Peyer's patch (tissue), 4 donors: ENCODE measurements around the gene YKT6. TPM values are rescaled to one million over a fixed set of nuclear protein-coding genes. Genes with fewer than 3 reads are reported as not detected.
"Not testable (repeated sequence)": the region's sequence is repeated elsewhere in the genome, so short reads cannot be mapped to it uniquely, and the experiment has no call there.

ENCODE experiments used
- DNase-seq, 3 donors: peaks; one replicate each; pipeline ENCODE4 v3.0.0-alpha.2; 2017 to 2019
- H3K27ac ChIP-seq, 4 donors: fragments of 200-600 bp; sonication (generic); one replicate each; pipeline ENCODE4 v1.5.1; 2016 to 2019
- H3K27me3 ChIP-seq, 2 donors: fragments of 200-600 bp; sonication (generic); one replicate each; pipeline ENCODE4 v1.5.1; 2019
- H3K36me3 ChIP-seq, 3 donors: fragments of 200-600 bp; sonication (generic); one replicate each; pipeline ENCODE4 v1.5.1; 2016 to 2019
- H3K4me1 ChIP-seq, 4 donors: fragments of 200-600 bp; sonication (generic); one replicate each; pipeline ENCODE4 v1.5.1; 2016 to 2019
- H3K4me3 ChIP-seq, 4 donors: fragments of 200-600 bp; sonication (generic); 1 replicate in 3 of 4; 2 replicates in 1 of 4; pipeline ENCODE4 v1.5.1; 2016 to 2019; ENCODE audit warnings: mild to moderate bottlenecking in 1 of 4
- H3K9me3 ChIP-seq, 4 donors: fragments of 200-600 bp; sonication (generic); one replicate each; pipeline ENCODE4 v1.5.1; 2016 to 2019; ENCODE audit warnings: mild to moderate bottlenecking in 1 of 4
- POLR2A ChIP-seq, 2 donors: fragments of 450-650 bp; IDR thresholded peaks; one replicate each; pipeline ENCODE4 v1.5.1; 2017; ENCODE audit warnings: antibody characterized with exemption in 2 of 2, mild to moderate bottlenecking in 2 of 2, moderate library complexity in 2 of 2
- total RNA-seq, 4 donors: library from RNA; depleted of rRNA; stranded (reverse); fragments of >200 nt; gene quantifications; one replicate each; pipeline ENCODE4 v1.1.0, GENCODE V29; 2016
- TF ChIP-seq, protein P1 (sequence below), 6 experiments: fragments of 450-650 bp in 4 of 6; fragments of 200-600 bp in 2 of 6; sonication (generic) in 1 of 6; IDR thresholded peaks; one replicate each; pipeline ENCODE4 v1.5.1; 2017 to 2019; ENCODE audit warnings: antibody characterized with exemption in 6 of 6, mild to moderate bottlenecking in 3 of 6, moderate library complexity in 1 of 6

Gene YKT6
- total RNA-seq, 4 donors from 2014 or later: 55.2 to 76.5 (median 67.0) TPM

DNA sequence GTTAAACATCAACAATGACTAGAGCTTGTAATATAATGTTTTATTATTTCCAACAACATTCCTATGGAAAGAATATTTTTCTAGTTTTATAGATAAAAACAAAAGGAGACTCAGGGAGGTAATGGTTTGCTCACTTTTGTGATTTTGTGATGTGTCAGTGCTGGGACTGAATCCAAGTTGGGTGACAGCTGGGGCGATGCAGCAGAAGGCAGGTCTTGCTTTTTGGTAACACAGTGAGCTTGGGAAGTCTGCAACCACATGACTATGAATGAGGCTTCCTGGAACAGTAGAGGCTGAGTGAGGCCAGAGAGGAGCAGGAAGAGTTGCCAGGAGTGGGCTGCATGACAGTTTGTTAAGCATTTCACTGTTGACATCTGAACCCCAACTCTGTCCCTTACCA, 4.9 kb upstream of the YKT6 start:
- TF ChIP-seq, protein P1, sequence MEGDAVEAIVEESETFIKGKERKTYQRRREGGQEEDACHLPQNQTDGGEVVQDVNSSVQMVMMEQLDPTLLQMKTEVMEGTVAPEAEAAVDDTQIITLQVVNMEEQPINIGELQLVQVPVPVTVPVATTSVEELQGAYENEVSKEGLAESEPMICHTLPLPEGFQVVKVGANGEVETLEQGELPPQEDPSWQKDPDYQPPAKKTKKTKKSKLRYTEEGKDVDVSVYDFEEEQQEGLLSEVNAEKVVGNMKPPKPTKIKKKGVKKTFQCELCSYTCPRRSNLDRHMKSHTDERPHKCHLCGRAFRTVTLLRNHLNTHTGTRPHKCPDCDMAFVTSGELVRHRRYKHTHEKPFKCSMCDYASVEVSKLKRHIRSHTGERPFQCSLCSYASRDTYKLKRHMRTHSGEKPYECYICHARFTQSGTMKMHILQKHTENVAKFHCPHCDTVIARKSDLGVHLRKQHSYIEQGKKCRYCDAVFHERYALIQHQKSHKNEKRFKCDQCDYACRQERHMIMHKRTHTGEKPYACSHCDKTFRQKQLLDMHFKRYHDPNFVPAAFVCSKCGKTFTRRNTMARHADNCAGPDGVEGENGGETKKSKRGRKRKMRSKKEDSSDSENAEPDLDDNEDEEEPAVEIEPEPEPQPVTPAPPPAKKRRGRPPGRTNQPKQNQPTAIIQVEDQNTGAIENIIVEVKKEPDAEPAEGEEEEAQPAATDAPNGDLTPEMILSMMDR (IDR thresholded peaks at IDR 0.05): no peak
- no peak for TF ChIP-seq POLR2A (IDR thresholded peaks at IDR 0.05)
- no peaks in the 10 kb centered on the region for H3K4me1 ChIP-seq
- no peak for DNase-seq

DNA sequence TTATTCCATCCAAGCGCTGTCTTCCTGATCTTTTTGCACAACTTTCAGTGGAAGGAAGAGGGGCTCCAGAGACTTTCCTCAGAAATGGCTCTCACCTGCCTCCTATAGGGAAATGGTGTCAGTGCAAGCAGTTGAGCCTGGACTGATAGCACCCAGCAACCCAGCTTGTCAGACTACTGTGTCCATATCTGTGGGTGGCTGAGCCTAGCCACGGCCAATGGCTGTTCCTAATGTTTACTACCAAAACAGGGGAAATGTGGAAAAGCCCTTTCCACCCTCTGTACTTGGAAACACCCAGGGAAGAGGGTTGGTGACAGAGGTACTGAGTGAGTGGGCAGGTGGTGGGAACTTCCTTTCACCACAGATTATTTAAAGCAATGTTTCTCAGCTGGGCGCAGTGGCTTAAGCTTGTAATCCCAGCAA, 4.3 kb upstream of the YKT6 start:
- no peak for TF ChIP-seq POLR2A (IDR thresholded peaks at IDR 0.05)
- TF ChIP-seq, protein P1 (IDR thresholded peaks at IDR 0.05): peak; percentile 36 to 51 (median 49)
- Histone ChIP-seq H3K9me3 (no peaks in the 10 kb centered on the region), H3K36me3 (no peaks in the 10 kb centered on the region), H3K4me3 (no peak overlapping the region), H3K27ac (no peak overlapping the region), H3K27me3 (no peaks in the 10 kb centered on the region), H3K4me1 (peaks cover 0 to under 1% (median 0%) of the 10 kb centered on the region in 4 donors)
- peak in 2 of 3 donors; percentile 31 to 60 for DNase-seq

More for the DNA sequence above, 4.9 kb upstream of the YKT6 start:
- H3K36me3 ChIP-seq: no peaks in the 10 kb centered on the region
- H3K27ac ChIP-seq: no peak overlapping the region
- no peaks in the 10 kb centered on the region for H3K27me3 ChIP-seq
- no peak overlapping the region for H3K4me3 ChIP-seq
- no peaks in the 10 kb centered on the region for H3K9me3 ChIP-seq

DNA sequence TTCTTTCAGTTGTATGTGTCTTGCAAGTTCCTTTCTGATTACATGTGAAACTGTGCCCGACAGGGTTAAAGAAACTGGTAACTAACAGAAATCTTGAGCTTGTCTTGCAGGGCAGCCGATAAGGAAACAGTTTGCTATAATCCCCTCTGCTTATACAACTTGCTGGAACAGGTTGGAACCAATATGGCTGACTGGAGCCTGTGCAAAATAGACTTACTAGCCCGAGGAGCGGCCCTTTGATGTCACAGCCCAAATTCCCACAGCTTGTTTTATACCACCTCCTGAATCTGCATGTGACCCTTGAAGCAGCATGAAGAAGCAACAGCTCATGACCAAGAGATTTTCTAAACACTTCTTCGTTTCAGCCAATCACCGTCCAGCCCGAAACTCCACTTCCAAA, 3.3 kb upstream of the YKT6 start:
- peaks cover 0 to 11% (median 2%) of the 10 kb centered on the region in 4 donors for H3K4me1 ChIP-seq
- H3K36me3 ChIP-seq: no peaks in the 10 kb centered on the region
- H3K27me3 ChIP-seq: no peaks in the 10 kb centered on the region
- no peak overlapping the region for H3K4me3 ChIP-seq
- no peaks in the 10 kb centered on the region for H3K9me3 ChIP-seq
- TF ChIP-seq POLR2A (IDR thresholded peaks at IDR 0.05): no peak
- TF ChIP-seq, protein P1 (IDR thresholded peaks at IDR 0.05): no peak
- DNase-seq: no peak
- H3K27ac ChIP-seq: no peak overlapping the region

DNA sequence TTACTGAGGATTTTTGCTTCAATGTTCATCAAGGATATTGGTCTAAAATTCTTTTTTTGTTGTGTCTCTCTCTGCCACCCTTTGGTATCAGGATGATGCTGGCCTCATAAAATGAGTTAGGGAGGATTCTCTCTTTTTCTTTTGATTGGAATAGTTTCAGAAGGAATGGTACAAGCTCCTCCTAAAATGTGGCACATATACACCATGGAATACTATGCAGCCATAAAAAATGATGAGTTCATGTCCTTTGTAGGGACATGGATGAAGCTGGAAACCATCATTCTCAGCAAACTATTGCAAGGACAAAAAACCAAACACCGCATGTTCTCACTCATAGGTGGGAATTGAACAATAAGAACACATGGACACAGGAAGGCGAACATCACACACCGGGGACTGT, 615 bp upstream of the YKT6 start:
- not testable (repeated sequence) for H3K9me3 ChIP-seq, DNase-seq, H3K27ac ChIP-seq, H3K27me3 ChIP-seq
- Histone ChIP-seq H3K4me1 (peaks cover 0 to 28% (median 3%) of the 10 kb centered on the region in 4 donors), H3K36me3 (peaks cover 0 to 15% (median 0%) of the 10 kb centered on the region in 3 donors), H3K4me3 (peak overlapping the region in 1 of 4 donors; percentile 75)

DNA sequence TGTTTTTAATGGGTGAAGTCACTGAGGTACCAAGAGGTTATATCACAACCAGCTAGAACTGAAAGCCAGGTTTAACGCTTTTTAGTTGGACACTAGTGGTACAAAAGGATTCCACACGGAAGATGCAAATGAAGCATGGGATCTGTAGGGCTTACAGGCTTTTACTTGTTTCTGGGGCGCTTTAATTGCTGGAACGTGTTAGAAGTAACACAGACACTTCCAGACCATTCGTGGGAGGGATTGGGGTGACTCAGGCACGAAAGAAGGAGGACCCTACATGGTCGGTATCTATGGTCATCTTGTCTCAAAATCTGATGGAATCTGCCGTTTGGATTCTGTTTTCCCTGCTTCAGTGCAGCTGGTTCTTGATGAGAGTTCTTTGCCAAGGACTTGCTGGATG, 1.0 kb downstream of the YKT6 start:
- H3K27ac ChIP-seq: no peak overlapping the region
- H3K4me3 ChIP-seq: peak overlapping the region; percentile 70 to 97 (median 80)
- H3K36me3 ChIP-seq: peaks cover 0 to 32% (median 0%) of the 10 kb centered on the region in 3 donors
- H3K4me1 ChIP-seq: peaks cover 0 to 28% (median 3%) of the 10 kb centered on the region in 4 donors
- no peak for DNase-seq
- no peaks in the 10 kb centered on the region for H3K9me3 ChIP-seq
- no peaks in the 10 kb centered on the region for H3K27me3 ChIP-seq
- TF ChIP-seq, protein P1 (IDR thresholded peaks at IDR 0.05): no peak
- no peak for TF ChIP-seq POLR2A (IDR thresholded peaks at IDR 0.05)

DNA sequence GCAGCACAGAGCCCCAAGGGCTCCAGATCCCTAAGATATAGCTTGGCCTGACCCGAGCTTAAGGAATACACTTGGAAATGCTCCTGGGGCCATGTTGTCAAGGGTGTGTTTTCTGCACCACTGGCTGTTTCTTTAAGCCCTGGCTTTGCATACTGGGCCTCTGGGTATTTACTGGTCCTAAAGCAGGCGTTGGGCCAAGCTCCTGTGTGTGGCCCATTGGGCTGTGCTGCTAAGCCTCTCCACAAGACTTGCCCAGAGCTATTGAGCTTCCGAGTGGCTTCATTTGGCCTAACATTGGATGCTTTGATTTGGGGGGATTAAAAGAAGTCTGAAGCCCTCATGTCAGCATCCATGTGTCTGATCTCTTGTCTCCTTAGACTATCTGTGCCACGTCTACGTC, 5.2 kb downstream of the YKT6 start:
- TF ChIP-seq POLR2A (IDR thresholded peaks at IDR 0.05): no peak
- TF ChIP-seq, protein P1 (IDR thresholded peaks at IDR 0.05): no peak
- Histone ChIP-seq H3K27me3 (no peaks in the 10 kb centered on the region), H3K9me3 (no peaks in the 10 kb centered on the region), H3K4me3 (no peak overlapping the region), H3K36me3 (peaks cover 0 to 74% (median 0%) of the 10 kb centered on the region in 3 donors), H3K27ac (no peak overlapping the region), H3K4me1 (peaks cover 0 to 28% (median 3%) of the 10 kb centered on the region in 4 donors)
- peak in 1 of 3 donors; percentile 14 for DNase-seq
